WTC11 (cell line): ENCODE data around the gene APOA1. TPM values are rescaled to one million over a fixed set of nuclear protein-coding genes. Genes with fewer than 3 reads are reported as not detected.

Source experiments
- ATAC-seq: fragments of 200-7000 bp; cut with Tn5 transposase; 2 replicates; pipeline ENCODE4 v1.10.0; 2021; ENCODE audit warnings: mild to moderate bottlenecking, moderate library complexity
- CTCF ChIA-PET: fragments of 300-600 bp; sonication (Branson Sonifier 250); formaldehyde crosslinking; loops from one replicate; lab custom pipeline; 2021; ENCODE audit warnings: antibody characterized with exemption; lab: Charles Lee
- POLR2A ChIA-PET: fragments of 350-600 bp; sonication (Branson Sonifier 250); formaldehyde crosslinking; loops from one replicate; lab custom pipeline; 2021; ENCODE audit warnings: antibody characterized with exemption; lab: Charles Lee
- DNase-seq: peaks from one replicate; pipeline ENCODE4 v3.0.0; 2021; ENCODE audit warnings: low spot score
- H3K27ac Mint-ChIP-seq: 2 replicates; pipeline ENCODE4 v1.8.0; 2021; ENCODE audit warnings: mixed read lengths
- H3K27me3 Mint-ChIP-seq: 2 replicates; pipeline ENCODE4 v1.8.0; 2021; ENCODE audit warnings: low read depth, mild to moderate bottlenecking, moderate library complexity, mixed read lengths
- H3K36me3 Mint-ChIP-seq: 2 replicates; pipeline ENCODE4 v1.8.0; 2021; ENCODE audit warnings: mixed read lengths
- H3K4me1 Mint-ChIP-seq: 2 replicates; pipeline ENCODE4 v1.8.0; 2022; ENCODE audit warnings: mixed read lengths
- H3K4me3 Mint-ChIP-seq: 2 replicates; pipeline ENCODE4 v1.8.0; 2021; ENCODE audit warnings: mild to moderate bottlenecking, moderate library complexity, mixed read lengths
- H3K9me3 Mint-ChIP-seq: 2 replicates; pipeline ENCODE4 v1.8.0; 2021; ENCODE audit warnings: mixed read lengths
- AR ChIP-seq: fragments of 250-450 bp; sonication (Bioruptor Pico); IDR thresholded peaks from 2 replicates; pipeline ENCODE4 v1.9.0; 2021; ENCODE audit warnings: mild to moderate bottlenecking
- ATF1 ChIP-seq: sonication (generic); formaldehyde crosslinking; IDR thresholded peaks from 2 replicates; pipeline ENCODE4 v1.8.1; 2023; ENCODE audit warnings: mild to moderate bottlenecking, moderate library complexity, missing genetic modification reagents
- ATF6 ChIP-seq: sonication (generic); formaldehyde crosslinking; IDR thresholded peaks from 2 replicates; pipeline ENCODE4 v1.8.1; 2023; ENCODE audit warnings: mild to moderate bottlenecking, missing genetic modification reagents
- CBFB ChIP-seq: sonication (generic); formaldehyde crosslinking; IDR thresholded peaks from 2 replicates; pipeline ENCODE4 v1.8.1; 2022; ENCODE audit warnings: mild to moderate bottlenecking, low read depth, missing genetic modification reagents
- CDX4 ChIP-seq: fragments of 250-450 bp; sonication (Bioruptor Pico); IDR thresholded peaks from 2 replicates; pipeline ENCODE4 v1.9.0; 2021; ENCODE audit warnings: moderate library complexity, mild to moderate bottlenecking, inconsistent platforms, borderline replicate concordance
- CREB1 ChIP-seq: sonication (generic); formaldehyde crosslinking; IDR thresholded peaks from 2 replicates; pipeline ENCODE4 v1.8.0; 2023; ENCODE audit warnings: mild to moderate bottlenecking, missing genetic modification reagents
- EMX1 ChIP-seq: fragments of 250-450 bp; sonication (Bioruptor Pico); IDR thresholded peaks from 2 replicates; pipeline ENCODE4 v1.8.0; 2021; ENCODE audit warnings: mild to moderate bottlenecking
- GRHL2 ChIP-seq: fragments of 250-450 bp; sonication (Bioruptor Pico); IDR thresholded peaks from 2 replicates; pipeline ENCODE4 v1.8.0; 2022; ENCODE audit warnings: mild to moderate bottlenecking, moderate library complexity; ENCODE audit not compliant: insufficient replicate concordance, severe bottlenecking
- GTF2I ChIP-seq: fragments of 250-450 bp; sonication (Bioruptor Pico); conservative IDR thresholded peaks from 2 replicates; pipeline ENCODE4 v1.4.0; 2021; ENCODE audit warnings: mild to moderate bottlenecking
- IRF1 ChIP-seq: sonication (generic); formaldehyde crosslinking; IDR thresholded peaks from 2 replicates; pipeline ENCODE4 v1.8.0; 2023; ENCODE audit warnings: missing genetic modification reagents
- JUN ChIP-seq: sonication (generic); formaldehyde crosslinking; IDR thresholded peaks from 2 replicates; pipeline ENCODE4 v1.8.0; 2023; ENCODE audit warnings: mild to moderate bottlenecking, missing genetic modification reagents
- PRDM15 ChIP-seq: sonication (generic); formaldehyde crosslinking; IDR thresholded peaks from 2 replicates; pipeline ENCODE4 v1.8.0; 2022; ENCODE audit warnings: missing genetic modification reagents
- PREB ChIP-seq: sonication (generic); formaldehyde crosslinking; IDR thresholded peaks from 2 replicates; pipeline ENCODE4 v1.8.1; 2022; ENCODE audit warnings: mild to moderate bottlenecking, missing genetic modification reagents, moderate library complexity, borderline replicate concordance
- RELA ChIP-seq: sonication (generic); formaldehyde crosslinking; IDR thresholded peaks from 2 replicates; pipeline ENCODE4 v1.8.1; 2022; ENCODE audit warnings: missing genetic modification reagents, mild to moderate bottlenecking, borderline replicate concordance
- SMAD3 ChIP-seq: sonication (generic); formaldehyde crosslinking; IDR thresholded peaks from 2 replicates; pipeline ENCODE4 v1.8.0; 2022; ENCODE audit warnings: missing genetic modification reagents, mild to moderate bottlenecking, borderline replicate concordance
- SMAD4 ChIP-seq: sonication (generic); formaldehyde crosslinking; IDR thresholded peaks from 2 replicates; pipeline ENCODE4 v1.8.0; 2022; ENCODE audit warnings: mild to moderate bottlenecking, missing genetic modification reagents
- SOX15 ChIP-seq: fragments of 250-450 bp; sonication (Bioruptor Pico); IDR thresholded peaks from 2 replicates; pipeline ENCODE4 v1.9.0; 2021; ENCODE audit warnings: mild to moderate bottlenecking
- ZNF138 ChIP-seq: sonication (generic); formaldehyde crosslinking; conservative IDR thresholded peaks from 2 replicates; pipeline ENCODE4 v1.8.1; 2022; ENCODE audit warnings: mild to moderate bottlenecking, moderate library complexity, missing genetic modification reagents
- total RNA-seq: library from RNA; stranded (reverse); gene quantifications from 3 replicates; pipeline ENCODE4 v1.2.3, GENCODE V29; 2021
- TF ChIP-seq, protein P1 (sequence below): sonication (generic); formaldehyde crosslinking; IDR thresholded peaks from 2 replicates; pipeline ENCODE4 v1.8.1; 2022; ENCODE audit warnings: low read depth, mild to moderate bottlenecking, moderate library complexity, missing genetic modification reagents, borderline replicate concordance
- TF ChIP-seq, protein P2 (sequence below): sonication (generic); formaldehyde crosslinking; IDR thresholded peaks from 2 replicates; pipeline ENCODE4 v1.8.0; 2022; ENCODE audit warnings: mild to moderate bottlenecking, missing genetic modification reagents

APOA1 gene
- total RNA-seq, 1 experiment from 2014 or later, result 2.1 TPM

- TF ChIP-seq CDX4 (CRISPR knock-in tag) (no peak), SOX15 (CRISPR knock-in tag) (no peak), GRHL2 (CRISPR knock-in tag) (no peak), ATF6 (CRISPR knock-in tag) (no peak), ATF1 (no peak)
Observed at GRCh38 chr11:116787436-116787785, 50.0 kb downstream of the APOA1 start (continued).

- ATAC-seq, result no peak
- CTCF ChIA-PET, result interaction anchor here (0.6 to 8.7 kb wide), 5 partner anchors 14 to 358 kb away, joined by 3 to 358 read pairs (median 9); partner anchors contain the start of genes APOA1 and BUD13
- peaks cover 21% of the 10 kb centered on the region for H3K4me1 Mint-ChIP-seq
- peak overlapping the region; percentile 94 for H3K4me3 Mint-ChIP-seq
- peak overlapping the region; percentile 43 for H3K27ac Mint-ChIP-seq
- peaks cover 50% of the 10 kb centered on the region for H3K36me3 Mint-ChIP-seq
- peaks cover 23% of the 10 kb centered on the region for H3K27me3 Mint-ChIP-seq
- H3K9me3 Mint-ChIP-seq, result no peaks in the 10 kb centered on the region
- POLR2A ChIA-PET, result no interaction called here
- DNase-seq, result no peak
- no peak for TF ChIP-seq EMX1
- TF ChIP-seq, protein P1, sequence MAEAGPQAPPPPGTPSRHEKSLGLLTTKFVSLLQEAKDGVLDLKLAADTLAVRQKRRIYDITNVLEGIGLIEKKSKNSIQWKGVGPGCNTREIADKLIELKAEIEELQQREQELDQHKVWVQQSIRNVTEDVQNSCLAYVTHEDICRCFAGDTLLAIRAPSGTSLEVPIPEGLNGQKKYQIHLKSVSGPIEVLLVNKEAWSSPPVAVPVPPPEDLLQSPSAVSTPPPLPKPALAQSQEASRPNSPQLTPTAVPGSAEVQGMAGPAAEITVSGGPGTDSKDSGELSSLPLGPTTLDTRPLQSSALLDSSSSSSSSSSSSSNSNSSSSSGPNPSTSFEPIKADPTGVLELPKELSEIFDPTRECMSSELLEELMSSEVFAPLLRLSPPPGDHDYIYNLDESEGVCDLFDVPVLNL (CRISPR knock-in tag), result no peak
- TF ChIP-seq IRF1 (CRISPR knock-in tag), result no peak
- no peak for TF ChIP-seq AR
- TF ChIP-seq ZNF138 (CRISPR knock-in tag), result no peak
- no peak for TF ChIP-seq CREB1 (CRISPR knock-in tag)
- TF ChIP-seq CBFB (CRISPR knock-in tag), result no peak
- no peak for TF ChIP-seq SMAD4 (CRISPR knock-in tag)
- TF ChIP-seq, protein P2, sequence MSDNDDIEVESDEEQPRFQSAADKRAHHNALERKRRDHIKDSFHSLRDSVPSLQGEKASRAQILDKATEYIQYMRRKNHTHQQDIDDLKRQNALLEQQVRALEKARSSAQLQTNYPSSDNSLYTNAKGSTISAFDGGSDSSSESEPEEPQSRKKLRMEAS (CRISPR knock-in tag), result no peak
- TF ChIP-seq SMAD3, result no peak
- TF ChIP-seq ATF6 (CRISPR knock-in tag), result no peak
- no peak for TF ChIP-seq RELA (CRISPR knock-in tag)
- no peak for TF ChIP-seq PREB
- TF ChIP-seq GTF2I (CRISPR knock-in tag), result no peak
- no peak for TF ChIP-seq JUN (CRISPR knock-in tag)
- no peak for TF ChIP-seq PRDM15
Observed at GRCh38 chr11:116786966-116787365, 50.5 kb downstream of the APOA1 start.
